ENCODE data around the gene CSTB. TPM values are rescaled to one million over a fixed set of nuclear protein-coding genes. Genes with fewer than 3 reads are reported as not detected.

CSTB gene
- total RNA-seq, 1 donor from 2014 or later: 45.4 TPM

- Mint-ChIP-seq H3K4me3 (no peak overlapping the region), H3K27ac (no peak overlapping the region), H3K9me3 (no peaks in the 10 kb centered on the region), H3K27me3 (no peaks in the 10 kb centered on the region), H3K36me3 (peaks cover 10% of the 10 kb centered on the region), H3K4me1 (ENCODE audit: unreplicated experiment) (no peaks in the 10 kb centered on the region)
- no peak for DNase-seq (ENCODE audit: extremely low spot score, unreplicated experiment)
- no peak for TF ChIP-seq CTCF (conservative IDR thresholded peaks at IDR 0.05)
Observed at GRCh38 chr21:43748622-43749021, 27.5 kb downstream of the CSTB start.

- Mint-ChIP-seq H3K4me1 (ENCODE audit: unreplicated experiment) (no peaks in the 10 kb centered on the region), H3K27me3 (no peaks in the 10 kb centered on the region), H3K9me3 (no peaks in the 10 kb centered on the region), H3K4me3 (no peak overlapping the region), H3K27ac (no peak overlapping the region), H3K36me3 (peaks cover 10% of the 10 kb centered on the region)
- DNase-seq (ENCODE audit: extremely low spot score, unreplicated experiment): no peak
- TF ChIP-seq CTCF (conservative IDR thresholded peaks at IDR 0.05): no peak
Observed at GRCh38 chr21:43745772-43746517, 30.2 kb downstream of the CSTB start.

GRCh38 chr21:43744725-43745124 lies 31.4 kb downstream of the CSTB start:
- Mint-ChIP-seq H3K4me3 (no peak overlapping the region), H3K36me3 (peaks cover 6% of the 10 kb centered on the region), H3K9me3 (no peaks in the 10 kb centered on the region), H3K4me1 (ENCODE audit: unreplicated experiment) (peaks cover 5% of the 10 kb centered on the region), H3K27me3 (peaks cover 3% of the 10 kb centered on the region), H3K27ac (no peak overlapping the region)
- TF ChIP-seq CTCF (conservative IDR thresholded peaks at IDR 0.05): no peak
- no peak for DNase-seq (ENCODE audit: extremely low spot score, unreplicated experiment)

- H3K36me3 Mint-ChIP-seq: peaks cover 11% of the 10 kb centered on the region
- no peak overlapping the region for H3K4me3 Mint-ChIP-seq
- no peak for TF ChIP-seq CTCF (conservative IDR thresholded peaks at IDR 0.05)
- no peaks in the 10 kb centered on the region for H3K9me3 Mint-ChIP-seq
- no peak overlapping the region for H3K27ac Mint-ChIP-seq
- no peak for DNase-seq (ENCODE audit: extremely low spot score, unreplicated experiment)
- H3K27me3 Mint-ChIP-seq: peaks cover 3% of the 10 kb centered on the region
- H3K4me1 Mint-ChIP-seq (ENCODE audit: unreplicated experiment): peaks cover 12% of the 10 kb centered on the region
Observed at GRCh38 chr21:43743947-43744346, 32.2 kb downstream of the CSTB start.

- Mint-ChIP-seq H3K4me3 (no peak overlapping the region), H3K27ac (no peak overlapping the region), H3K36me3 (peaks cover 11% of the 10 kb centered on the region), H3K27me3 (peaks cover 3% of the 10 kb centered on the region), H3K4me1 (ENCODE audit: unreplicated experiment) (peaks cover 20% of the 10 kb centered on the region), H3K9me3 (no peaks in the 10 kb centered on the region)
- TF ChIP-seq CTCF (conservative IDR thresholded peaks at IDR 0.05): no peak
- no peak for DNase-seq (ENCODE audit: extremely low spot score, unreplicated experiment)
Observed at GRCh38 chr21:43741423-43742096, 34.5 kb downstream of the CSTB start.
